ENCODE measurements around the gene VSIG2. TPM values are rescaled to one million over a fixed set of nuclear protein-coding genes. Genes with fewer than 3 reads are reported as not detected.

Gene VSIG2
- total RNA-seq, 1 donor from 2014 or later = 2.6 TPM

DNA sequence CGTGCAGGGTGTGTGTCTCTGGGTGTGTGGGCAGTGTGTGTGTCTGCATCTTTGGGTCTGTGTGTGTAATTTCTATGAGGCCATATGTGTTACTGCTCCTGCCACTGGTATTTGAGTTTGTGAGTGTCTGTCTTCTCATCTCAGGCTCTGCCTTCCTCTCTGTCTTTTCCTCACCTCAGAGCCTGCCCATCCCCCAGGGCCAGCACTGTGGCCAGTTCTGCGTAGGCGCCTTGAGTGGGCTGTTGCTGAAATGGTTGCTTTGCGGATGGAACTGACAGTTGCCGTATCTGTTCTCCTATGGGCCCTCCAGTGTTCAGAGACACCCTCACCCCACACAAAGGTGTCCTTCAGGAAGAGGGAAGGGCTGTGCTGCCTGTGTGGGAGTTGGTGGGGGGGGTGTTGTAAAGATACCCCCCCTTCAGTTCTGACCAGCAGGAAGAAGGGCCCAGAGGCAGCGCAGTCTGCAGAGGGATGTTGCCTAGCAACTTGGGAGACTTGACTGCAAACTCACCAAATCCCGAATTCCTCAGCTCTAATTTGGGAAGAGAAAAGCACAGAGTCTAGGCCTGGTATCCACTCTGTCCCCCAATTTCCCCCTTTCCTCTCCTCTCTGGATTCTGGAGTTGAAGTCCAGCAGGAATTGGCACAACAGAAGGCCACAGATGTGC is 14.3 kb downstream of the VSIG2 start:
- H3K27me3 Mint-ChIP-seq = peaks cover 79% of the 10 kb centered on the region
- no peaks in the 10 kb centered on the region for H3K9me3 Mint-ChIP-seq (ENCODE audit: low read depth)
- peaks cover 7% of the 10 kb centered on the region for H3K4me1 Mint-ChIP-seq (ENCODE audit: low read depth)

DNA sequence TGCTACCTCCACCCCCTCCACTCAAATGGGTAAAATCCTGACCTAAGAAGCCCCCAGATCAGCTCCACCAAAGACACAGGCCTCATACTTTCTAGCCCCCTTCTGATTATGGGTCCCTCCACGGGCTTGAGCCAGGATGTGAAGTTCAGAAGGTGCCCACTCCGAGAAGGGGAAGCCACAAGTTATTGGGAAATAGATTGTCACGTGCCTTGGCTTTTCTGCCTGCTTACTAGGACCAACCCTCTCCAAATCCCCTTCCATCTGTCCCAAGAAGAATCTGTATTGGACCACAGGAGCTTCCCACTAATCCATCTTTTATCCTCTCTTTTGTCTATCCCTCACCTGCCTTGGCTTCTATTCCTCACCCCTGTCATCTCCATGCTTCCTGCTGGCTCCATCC is 15.3 kb downstream of the VSIG2 start:
- H3K36me3 Mint-ChIP-seq (ENCODE audit: insufficient read depth) = no peaks in the 10 kb centered on the region
- TF ChIP-seq, protein P1, sequence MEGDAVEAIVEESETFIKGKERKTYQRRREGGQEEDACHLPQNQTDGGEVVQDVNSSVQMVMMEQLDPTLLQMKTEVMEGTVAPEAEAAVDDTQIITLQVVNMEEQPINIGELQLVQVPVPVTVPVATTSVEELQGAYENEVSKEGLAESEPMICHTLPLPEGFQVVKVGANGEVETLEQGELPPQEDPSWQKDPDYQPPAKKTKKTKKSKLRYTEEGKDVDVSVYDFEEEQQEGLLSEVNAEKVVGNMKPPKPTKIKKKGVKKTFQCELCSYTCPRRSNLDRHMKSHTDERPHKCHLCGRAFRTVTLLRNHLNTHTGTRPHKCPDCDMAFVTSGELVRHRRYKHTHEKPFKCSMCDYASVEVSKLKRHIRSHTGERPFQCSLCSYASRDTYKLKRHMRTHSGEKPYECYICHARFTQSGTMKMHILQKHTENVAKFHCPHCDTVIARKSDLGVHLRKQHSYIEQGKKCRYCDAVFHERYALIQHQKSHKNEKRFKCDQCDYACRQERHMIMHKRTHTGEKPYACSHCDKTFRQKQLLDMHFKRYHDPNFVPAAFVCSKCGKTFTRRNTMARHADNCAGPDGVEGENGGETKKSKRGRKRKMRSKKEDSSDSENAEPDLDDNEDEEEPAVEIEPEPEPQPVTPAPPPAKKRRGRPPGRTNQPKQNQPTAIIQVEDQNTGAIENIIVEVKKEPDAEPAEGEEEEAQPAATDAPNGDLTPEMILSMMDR (IDR thresholded peaks at IDR 0.05; ENCODE audit: unreplicated experiment) = no peak
- H3K4me3 Mint-ChIP-seq (ENCODE audit: low read depth) = no peak overlapping the region
- peaks cover 69% of the 10 kb centered on the region for H3K27me3 Mint-ChIP-seq
- DNase-seq (ENCODE audit: low spot score, unreplicated experiment) = no peak
- H3K27ac Mint-ChIP-seq = peak overlapping the region; percentile 14
- H3K9me3 Mint-ChIP-seq (ENCODE audit: low read depth) = no peaks in the 10 kb centered on the region
- peaks cover 7% of the 10 kb centered on the region for H3K4me1 Mint-ChIP-seq (ENCODE audit: low read depth)

More for the DNA sequence above, 14.3 kb downstream of the VSIG2 start:
- Mint-ChIP-seq H3K27ac (no peak overlapping the region), H3K36me3 (ENCODE audit: insufficient read depth) (no peaks in the 10 kb centered on the region), H3K4me3 (ENCODE audit: low read depth) (no peak overlapping the region)
- TF ChIP-seq, protein P1 (IDR thresholded peaks at IDR 0.05; ENCODE audit: unreplicated experiment) = no peak
- DNase-seq (ENCODE audit: low spot score, unreplicated experiment) = no peak

DNA sequence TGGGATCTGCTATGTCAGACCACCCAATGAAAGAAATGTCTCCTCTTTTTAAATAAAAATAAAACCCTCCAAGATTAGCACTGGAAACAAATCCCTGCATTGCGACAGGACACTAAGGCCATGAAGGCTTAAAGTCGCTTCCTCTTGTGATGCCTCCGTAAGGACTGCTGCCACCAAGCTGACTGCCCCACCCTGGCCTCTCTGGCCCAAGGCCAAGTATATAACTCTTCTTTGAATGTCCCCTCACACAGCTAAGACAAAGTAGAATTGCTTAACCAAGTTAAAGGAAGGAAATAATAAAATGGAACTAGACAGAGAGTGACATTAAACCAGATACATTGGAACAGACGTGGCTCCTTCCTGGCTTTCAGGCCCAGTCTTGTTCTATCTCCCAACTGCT is 19.8 kb downstream of the VSIG2 start:
- Mint-ChIP-seq H3K27me3 (peaks cover 34% of the 10 kb centered on the region), H3K36me3 (ENCODE audit: insufficient read depth) (no peaks in the 10 kb centered on the region), H3K27ac (no peak overlapping the region), H3K4me3 (ENCODE audit: low read depth) (no peak overlapping the region), H3K4me1 (ENCODE audit: low read depth) (no peaks in the 10 kb centered on the region), H3K9me3 (ENCODE audit: low read depth) (no peaks in the 10 kb centered on the region)
- TF ChIP-seq, protein P1 (IDR thresholded peaks at IDR 0.05; ENCODE audit: unreplicated experiment) = no peak
- DNase-seq (ENCODE audit: low spot score, unreplicated experiment) = no peak

DNA sequence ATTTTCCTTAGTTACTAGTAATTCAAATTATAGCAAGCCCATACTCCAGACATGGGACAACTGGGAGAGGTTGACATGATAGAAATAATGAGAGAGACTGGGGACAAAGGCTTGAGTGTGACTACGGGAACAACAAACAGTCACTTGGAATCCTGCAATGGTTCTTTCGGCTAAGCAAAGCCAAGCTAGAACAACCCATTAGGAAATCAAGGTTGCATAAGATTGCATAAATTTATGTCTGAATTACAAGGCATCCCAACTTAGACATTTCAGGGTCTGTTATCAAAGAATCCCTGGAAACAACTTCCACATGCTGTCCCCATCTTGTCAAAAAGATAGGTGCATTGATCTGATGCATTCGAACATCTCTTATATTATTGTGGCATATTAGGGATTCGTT is 22.5 kb downstream of the VSIG2 start:
- Mint-ChIP-seq H3K36me3 (ENCODE audit: insufficient read depth) (no peaks in the 10 kb centered on the region), H3K27ac (no peak overlapping the region), H3K4me3 (ENCODE audit: low read depth) (no peak overlapping the region), H3K9me3 (ENCODE audit: low read depth) (no peaks in the 10 kb centered on the region), H3K27me3 (peaks cover 14% of the 10 kb centered on the region), H3K4me1 (ENCODE audit: low read depth) (peaks cover 16% of the 10 kb centered on the region)
- TF ChIP-seq, protein P1 (IDR thresholded peaks at IDR 0.05; ENCODE audit: unreplicated experiment) = no peak
- DNase-seq (ENCODE audit: low spot score, unreplicated experiment) = no peak

DNA sequence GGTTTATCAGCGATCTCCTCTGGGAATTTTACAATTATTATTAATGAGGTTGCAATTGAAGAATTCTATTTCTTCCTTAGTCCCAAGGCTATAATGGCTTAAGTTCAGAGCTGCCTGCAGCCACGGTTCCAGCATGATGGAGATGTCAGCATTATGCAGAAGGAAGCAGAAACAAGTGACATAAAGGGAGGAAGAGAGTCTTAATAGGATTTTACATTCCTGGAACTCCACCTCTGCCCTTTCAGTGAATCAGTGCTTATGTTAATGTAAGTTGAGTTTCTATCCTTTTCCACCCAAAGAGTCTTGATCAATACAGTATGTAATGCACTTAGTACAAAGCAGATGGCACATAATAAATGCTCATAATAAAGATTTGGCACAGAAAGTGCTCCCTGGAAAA is 23.9 kb downstream of the VSIG2 start:
- DNase-seq (ENCODE audit: low spot score, unreplicated experiment) = no peak
- Mint-ChIP-seq H3K4me1 (ENCODE audit: low read depth) (peaks cover 21% of the 10 kb centered on the region), H3K27me3 (peaks cover 14% of the 10 kb centered on the region), H3K9me3 (ENCODE audit: low read depth) (no peaks in the 10 kb centered on the region), H3K4me3 (ENCODE audit: low read depth) (no peak overlapping the region), H3K36me3 (ENCODE audit: insufficient read depth) (no peaks in the 10 kb centered on the region), H3K27ac (no peak overlapping the region)
- TF ChIP-seq, protein P1 (IDR thresholded peaks at IDR 0.05; ENCODE audit: unreplicated experiment) = no peak
